ENCODE measurements around the gene CCDC88A.

- TF ChIP-seq MAX (IDR thresholded peaks at IDR 0.05) (no peak), CTCF (IDR thresholded peaks at IDR 0.05 in 2 of 3, conservative IDR thresholded peaks at IDR 0.05 in 1 of 3; ENCODE audit: borderline replicate concordance in 1 of 3, insufficient read depth in 1 of 3, low read depth in 2 of 3, low read length in 2 of 3) (no peak), TCF7L2 (IDR thresholded peaks at IDR 0.05; ENCODE audit: borderline replicate concordance, extremely low read depth, insufficient read depth, insufficient read length) (no peak), EZH2phosphoT487 (IDR thresholded peaks at IDR 0.05; ENCODE audit: borderline replicate concordance) (no peak), POLR2A (IDR thresholded peaks at IDR 0.05; ENCODE audit: borderline replicate concordance, extremely low read depth, insufficient read depth, insufficient read length) (no peak), CEBPB (IDR thresholded peaks at IDR 0.05; ENCODE audit: low read depth) (no peak), JUND (IDR thresholded peaks at IDR 0.05) (no peak), ZNF274 (IDR thresholded peaks at IDR 0.05; ENCODE audit: low read depth, low read length) (no peak), POLR2AphosphoS5 (IDR thresholded peaks at IDR 0.05; ENCODE audit: low read depth, low read length) (no peak), SP1 (IDR thresholded peaks at IDR 0.05; ENCODE audit: low read depth) (no peak), EZH2 (IDR thresholded peaks at IDR 0.05) (no peak)
Observed at GRCh38 chr2:55451699-55452098, 32.0 kb upstream of the CCDC88A start.

Measured in HCT116 (cell line).